Ovary (tissue), 9 donors: ENCODE measurements around the gene WIPI1. TPM values are rescaled to one million over a fixed set of nuclear protein-coding genes. Genes with fewer than 3 reads are reported as not detected.

Experiments
- DNase-seq, 5 donors: peaks; one replicate each; pipeline ENCODE4 v3.0.0-alpha.2; 2019 to 2020
- H3K27ac ChIP-seq, 2 donors: fragments of 200-600 bp; one replicate each; pipeline versions ENCODE4 v1.5.1 to v1.8.0; 2019 to 2022
- H3K27me3 ChIP-seq: fragments of 200-600 bp; one replicate; pipeline ENCODE4 v1.8.0; 2022
- H3K36me3 ChIP-seq: fragments of 200-600 bp; sonication (generic); one replicate; pipeline ENCODE4 v1.5.1; 2019
- H3K4me1 ChIP-seq: one replicate; pipeline ENCODE4 v1.8.1; 2013; ENCODE audit warnings: mild to moderate bottlenecking, moderate library complexity; ENCODE audit not compliant: insufficient read depth
- H3K4me3 ChIP-seq: fragments of 200-600 bp; sonication (generic); one replicate; pipeline ENCODE4 v1.5.1; 2017
- H3K9me3 ChIP-seq, 2 donors: fragments of 200-600 bp in 1 of 2; sonication (generic) in 1 of 2; one replicate each; pipeline versions ENCODE4 v1.5.1 to v1.8.1; 2013 to 2019; ENCODE audit warnings: mild to moderate bottlenecking in 1 of 2, moderate library complexity in 1 of 2
- EP300 ChIP-seq: sonication (generic); formaldehyde crosslinking; IDR thresholded peaks from one replicate; pipeline ENCODE4 v1.6.1; 2017; ENCODE audit warnings: antibody characterized with exemption
- POLR2A ChIP-seq: fragments of 450-650 bp; IDR thresholded peaks from one replicate; pipeline ENCODE4 v1.6.1; 2017; ENCODE audit warnings: antibody characterized with exemption, mild to moderate bottlenecking, moderate library complexity
- WGBS, 3 donors: extraction: QIAGEN DNeasy Blood & Tissue Kit in 1 of 3; methylation state at CpG; one replicate each; pipeline versions ENCODE4 v1.1.5 to v1.1.7; 2013 to 2017; 5-methylcytosine and 5-hydroxymethylcytosine counted together
- intact Hi-C, 4 donors: fragments of 100-400 bp; cut with DNase I; formaldehyde crosslinking; loops; one replicate each; pipeline versions ENCODE4 v1.11.0 to v1.15.1; 2022 to 2023
- polyA plus RNA-seq, 2 donors: library from polyadenylated mRNA; stranded (reverse); fragments of 200-250 nt in 1 of 2; fragments of 350-450 nt in 1 of 2; fragmentation: Illumina TruSeq in 1 of 2; extraction: RNeasy Lipid Tissue Mini Kit (QIAGEN cat#74804) in 1 of 2; gene quantifications; one replicate each; pipeline ENCODE4 v1.2.3, GENCODE V29; 2013 to 2014
- total RNA-seq, 7 donors: library from RNA; depleted of rRNA in 2 of 7; stranded (reverse); fragments of >200 nt in 2 of 7; fragmentation: NEBNext Ultra II Directional in 3 of 7; extraction: Animal tissue kit (Norgen Biotek cat#: 25700) in 3 of 7; gene quantifications; one replicate each; pipeline versions ENCODE4 v1.1.0 to v1.2.4, GENCODE V29; 2016 to 2023
- TF ChIP-seq, protein P1 (sequence below), 3 donors: fragments of 450-650 bp in 2 of 3; fragments of 200-600 bp in 1 of 3; IDR thresholded peaks; one replicate each; pipeline versions ENCODE4 v1.5.1 to v1.8.0; 2016 to 2022; ENCODE audit warnings: antibody characterized with exemption in 3 of 3, mild to moderate bottlenecking in 1 of 3
- donor health status: DM: no; HTN: no; CAD: no; lungs with moderate emphysema.
- donor health status: DM: no; HTN: no; CAD: no.
- donor health status: Bipolar disorder and iron deficiency.
- donor health status: DM: yes; HTN: yes; CAD: no.
- donor health status: DM: no; HTN: no; CAD: no.
- donor health status: DM: yes; HTN: yes; CAD: no.

WIPI1 gene
- total and polyA plus RNA-seq, 9 donors = 15.9 to 53.3 (median 21.3) TPM

DNA sequence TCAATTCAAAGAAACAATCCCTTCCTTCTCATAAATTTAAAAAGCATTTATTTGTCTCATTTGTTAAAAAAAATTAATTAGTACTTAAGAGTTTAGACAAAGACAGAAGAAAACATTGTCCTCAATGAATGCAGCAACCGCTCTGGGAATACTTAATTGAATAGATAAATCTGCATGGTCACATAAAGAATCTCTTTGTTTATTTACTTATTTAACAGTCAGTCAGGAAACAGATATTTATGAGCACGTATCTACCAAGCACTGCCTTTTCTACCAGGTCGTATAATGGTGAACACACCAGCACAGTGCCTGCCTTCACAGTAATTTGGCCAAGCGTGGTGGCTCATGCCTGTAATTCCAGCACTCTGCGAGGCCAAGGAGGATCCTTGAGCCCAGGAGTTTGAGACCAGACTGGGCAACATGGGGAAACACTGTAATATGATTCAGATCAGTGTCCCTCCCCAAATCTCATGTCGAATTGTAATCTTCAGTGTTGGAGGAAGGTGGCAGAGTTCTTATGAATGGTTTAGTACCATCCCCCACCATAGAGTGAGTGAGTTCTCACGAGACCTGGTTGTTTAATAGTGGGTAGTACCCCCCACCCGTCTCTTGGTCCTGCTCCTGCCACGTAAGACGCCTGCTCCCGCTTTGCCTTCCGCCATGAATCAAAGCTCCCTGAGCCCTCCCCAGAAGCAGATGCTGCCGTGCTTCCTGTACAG, 8.1 kb downstream of the WIPI1 start:
- peaks cover 2% of the 10 kb centered on the region for H3K4me1 ChIP-seq
- 92 to 94% (median 92%) methylated on average over 13 of the region's 13 CpGs for WGBS, 3 donors
- intact Hi-C loops = no loop called here
- no peak overlapping the region for H3K27ac ChIP-seq
- no peak overlapping the region for H3K4me3 ChIP-seq
- TF ChIP-seq, protein P1, sequence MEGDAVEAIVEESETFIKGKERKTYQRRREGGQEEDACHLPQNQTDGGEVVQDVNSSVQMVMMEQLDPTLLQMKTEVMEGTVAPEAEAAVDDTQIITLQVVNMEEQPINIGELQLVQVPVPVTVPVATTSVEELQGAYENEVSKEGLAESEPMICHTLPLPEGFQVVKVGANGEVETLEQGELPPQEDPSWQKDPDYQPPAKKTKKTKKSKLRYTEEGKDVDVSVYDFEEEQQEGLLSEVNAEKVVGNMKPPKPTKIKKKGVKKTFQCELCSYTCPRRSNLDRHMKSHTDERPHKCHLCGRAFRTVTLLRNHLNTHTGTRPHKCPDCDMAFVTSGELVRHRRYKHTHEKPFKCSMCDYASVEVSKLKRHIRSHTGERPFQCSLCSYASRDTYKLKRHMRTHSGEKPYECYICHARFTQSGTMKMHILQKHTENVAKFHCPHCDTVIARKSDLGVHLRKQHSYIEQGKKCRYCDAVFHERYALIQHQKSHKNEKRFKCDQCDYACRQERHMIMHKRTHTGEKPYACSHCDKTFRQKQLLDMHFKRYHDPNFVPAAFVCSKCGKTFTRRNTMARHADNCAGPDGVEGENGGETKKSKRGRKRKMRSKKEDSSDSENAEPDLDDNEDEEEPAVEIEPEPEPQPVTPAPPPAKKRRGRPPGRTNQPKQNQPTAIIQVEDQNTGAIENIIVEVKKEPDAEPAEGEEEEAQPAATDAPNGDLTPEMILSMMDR (IDR thresholded peaks at IDR 0.05) = no peak
- TF ChIP-seq EP300 (no peak), POLR2A (no peak)
- DNase-seq = no peak
- H3K9me3 ChIP-seq = no peaks in the 10 kb centered on the region
- H3K36me3 ChIP-seq = no peaks in the 10 kb centered on the region
- no peaks in the 10 kb centered on the region for H3K27me3 ChIP-seq

DNA sequence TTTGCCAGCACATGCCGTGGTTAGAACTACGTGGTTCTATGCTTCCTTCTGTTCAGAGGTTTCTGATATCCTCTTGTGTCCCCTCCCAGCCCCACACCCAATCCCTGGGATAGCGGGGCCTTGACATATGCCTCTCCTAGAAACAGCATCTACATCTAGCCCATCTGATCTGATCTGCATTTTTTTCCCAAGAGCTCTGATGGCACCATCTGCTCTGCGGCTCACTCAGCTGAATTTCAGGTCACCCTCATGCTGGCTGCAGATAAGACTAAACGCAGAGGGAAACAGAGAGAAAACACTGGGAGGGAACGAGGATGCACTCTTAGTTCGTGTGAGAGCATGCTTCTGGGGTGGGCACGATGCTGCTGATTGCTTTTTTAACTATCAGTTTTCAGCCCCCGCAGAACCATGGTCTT, 10.7 kb downstream of the WIPI1 start:
- intact Hi-C loops = no loop called here
- H3K9me3 ChIP-seq = no peaks in the 10 kb centered on the region
- H3K27ac ChIP-seq = no peak overlapping the region
- H3K4me1 ChIP-seq = no peaks in the 10 kb centered on the region
- TF ChIP-seq, protein P1 (IDR thresholded peaks at IDR 0.05) = no peak
- TF ChIP-seq POLR2A (no peak), EP300 (no peak)
- no peak overlapping the region for H3K4me3 ChIP-seq
- 69 to 82% (median 77%) methylated on average over 9 of the region's 9 CpGs for WGBS, 3 donors
- DNase-seq = no peak
- H3K27me3 ChIP-seq = no peaks in the 10 kb centered on the region
- no peaks in the 10 kb centered on the region for H3K36me3 ChIP-seq

DNA sequence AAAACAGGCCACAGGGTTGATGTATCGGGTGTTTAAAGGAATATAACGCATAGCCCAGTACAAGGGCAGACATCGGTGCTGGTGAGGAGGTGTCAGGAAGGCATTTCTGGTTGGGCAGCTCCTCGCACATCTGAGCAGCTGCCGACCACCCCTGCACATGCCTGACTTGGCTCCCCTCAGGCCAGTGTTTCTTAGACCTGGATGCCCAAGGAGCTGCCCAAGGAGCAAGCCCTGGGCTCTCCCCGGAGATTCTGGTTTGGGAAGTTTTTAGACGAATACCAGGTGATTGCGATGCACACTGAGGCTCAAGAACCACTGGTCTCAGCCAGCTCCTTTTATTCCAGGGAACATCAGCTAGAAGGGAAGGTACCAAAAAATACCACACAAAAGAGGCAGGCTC, 11.6 kb downstream of the WIPI1 start:
- Histone ChIP-seq H3K27ac (no peak overlapping the region), H3K9me3 (no peaks in the 10 kb centered on the region), H3K4me1 (no peaks in the 10 kb centered on the region), H3K4me3 (no peak overlapping the region), H3K36me3 (no peaks in the 10 kb centered on the region), H3K27me3 (no peaks in the 10 kb centered on the region)
- intact Hi-C loops = no loop called here
- DNase-seq = no peak
- TF ChIP-seq, protein P1 (IDR thresholded peaks at IDR 0.05) = no peak
- no peak for TF ChIP-seq POLR2A
- TF ChIP-seq EP300 = no peak
- WGBS, 3 donors = 90 to 94% (median 93%) methylated on average over 8 of the region's 8 CpGs

DNA sequence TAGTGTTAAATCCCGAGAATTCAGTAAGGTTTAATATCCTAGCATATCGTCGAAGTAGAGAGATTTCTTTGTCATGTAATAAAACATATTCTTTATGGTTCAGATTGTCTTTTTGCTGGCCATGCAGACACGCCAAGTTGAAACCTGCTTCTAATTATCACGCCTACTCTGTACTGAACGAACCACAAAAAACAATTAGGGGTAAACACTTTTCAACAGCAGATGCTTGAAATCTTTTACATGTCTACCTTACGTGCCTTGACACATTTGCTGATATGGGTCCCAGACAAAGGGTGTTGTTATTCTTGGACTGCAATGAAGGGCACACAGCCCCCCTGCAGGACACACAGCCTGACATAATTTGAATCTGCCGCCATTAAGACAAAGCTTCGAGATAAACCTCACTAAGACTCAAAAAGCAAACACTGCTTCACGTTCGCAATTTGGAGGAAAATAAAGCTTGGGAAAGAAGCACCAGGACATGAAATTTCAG, 13.3 kb downstream of the WIPI1 start:
- H3K4me1 ChIP-seq = no peaks in the 10 kb centered on the region
- no peaks in the 10 kb centered on the region for H3K36me3 ChIP-seq
- no peak for DNase-seq

More for the DNA sequence above, 13.3 kb downstream of the WIPI1 start:
- intact Hi-C loops = no loop called here
- Histone ChIP-seq H3K27me3 (no peaks in the 10 kb centered on the region), H3K4me3 (no peak overlapping the region), H3K9me3 (no peaks in the 10 kb centered on the region), H3K27ac (no peak overlapping the region)
- TF ChIP-seq EP300 (no peak), POLR2A (no peak)
- TF ChIP-seq, protein P1 (IDR thresholded peaks at IDR 0.05) = no peak
- 62 to 79% (median 77%) methylated on average over 11 of the region's 11 CpGs for WGBS, 3 donors
